Measurements from ENCODE around the gene PRR15. TPM values are rescaled to one million over a fixed set of nuclear protein-coding genes. Genes with fewer than 3 reads are reported as not detected.

PRR15 gene
- total and polyA plus RNA-seq, 2 of the 13 experiments (the other 11 are each of a cell fraction or from before 2014, with no cell fraction given): 2.3 to 7.8 TPM

DNA sequence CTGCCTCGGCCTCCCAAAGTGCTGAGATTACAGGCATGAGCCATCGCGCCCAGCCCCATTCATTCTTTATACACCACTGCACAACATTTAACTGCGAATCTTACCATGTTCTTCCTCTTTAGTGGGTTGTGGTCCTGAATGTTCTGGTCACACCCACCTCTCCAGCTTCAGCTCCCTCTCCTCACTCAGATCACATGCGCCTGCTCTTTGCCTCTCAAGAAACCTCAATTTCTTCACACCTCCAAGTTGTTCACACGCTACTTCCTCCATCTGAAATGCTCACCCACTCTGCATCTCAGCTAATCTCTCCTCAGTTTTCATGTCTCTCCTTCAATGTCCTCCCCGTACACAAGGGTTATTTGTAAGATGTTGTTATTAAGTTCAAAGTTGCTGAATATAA, 2.4 kb upstream of the PRR15 start:
- no peaks in the 10 kb centered on the region for H3K9me3 ChIP-seq (ENCODE audit: low read length)
- H4K20me1 ChIP-seq (ENCODE audit: insufficient read depth, low read length): no peaks in the 10 kb centered on the region
- no peak overlapping the region for H3K4me3 ChIP-seq (replicated peaks in 1 of 3; ENCODE audit: insufficient read depth in 1 of 3, low read depth in 2 of 3, low read length in 3 of 3)
- H3K79me2 ChIP-seq (ENCODE audit: insufficient read depth, low read length): peaks cover 15% of the 10 kb centered on the region
- 98% methylated on average over 7 of the region's 7 CpGs for WGBS (ENCODE audit: low lambda C conversion rate)
- FAIRE-seq: no peak
- in situ Hi-C loops (cut with HindIII; ENCODE audit: extremely low pct_ligation_motif_present, low pct_unique_long_range_greater_than_20kb) (loop anchor here (10.0 kb wide), 1 partner anchor 636 kb away; no protein-coding TSS in a partner anchor), intact Hi-C loops (cut with micrococcal nuclease; ENCODE audit: unreplicated experiment) (loop anchor here (5.0 to 10.0 kb wide), 2 partner anchors 74 to 356 kb away; no protein-coding TSS in a partner anchor)
- POLR2A ChIA-PET: no interaction called here
- peaks cover 19% of the 10 kb centered on the region for H3K4me1 ChIP-seq (ENCODE audit: insufficient read depth, low read length)
- H3K36me3 ChIP-seq (replicated peaks in 1 of 2; ENCODE audit: control insufficient read depth in 1 of 2, insufficient read depth in 2 of 2, low read length in 2 of 2): no peaks in the 10 kb centered on the region
- H3K27me3 ChIP-seq (ENCODE audit: control insufficient read depth in 1 of 2, insufficient read depth in 2 of 2, low read length in 2 of 2): no peaks in the 10 kb centered on the region; a peak in 1 of 5 replicates
- DNase-seq (ENCODE audit: low spot score): no peak
- CTCF ChIA-PET (ENCODE audit: low intra/inter-chr PET ratio, low total read pairs): no interaction called here
- H3K27ac ChIP-seq (ENCODE audit: extremely low read length, insufficient read depth, low read length): no peak overlapping the region
- ATAC-seq: no peak
- no peak overlapping the region for H2AFZ ChIP-seq (ENCODE audit: low read length)
- no peak overlapping the region for H3K4me2 ChIP-seq (ENCODE audit: low read depth, low read length)
- no TSS peak for BruUV-seq (replicated peaks)
- TF ChIP-seq ZNF572 (CRISPR knock-in tag; IDR thresholded peaks at IDR 0.05) (no peak), ZNF75D (CRISPR knock-in tag; IDR thresholded peaks at IDR 0.05; ENCODE audit: borderline replicate concordance) (no peak), ZNF674 (CRISPR knock-in tag; IDR thresholded peaks at IDR 0.05; ENCODE audit: low read depth) (no peak), GATA4 (IDR thresholded peaks at IDR 0.05; ENCODE audit: borderline replicate concordance, low read depth) (no peak), AKAP8 (CRISPR knock-in tag; IDR thresholded peaks at IDR 0.05) (no peak), MYNN (CRISPR knock-in tag; IDR thresholded peaks at IDR 0.05; ENCODE audit: low read depth) (no peak), ARID2 (CRISPR knock-in tag; IDR thresholded peaks at IDR 0.05; ENCODE audit: borderline replicate concordance) (no peak), MAFK (conservative IDR thresholded peaks at IDR 0.05 in 1 of 2, IDR thresholded peaks at IDR 0.05 in 1 of 2; ENCODE audit: low read length in 2 of 2) (no peak), HNRNPH1 (optimal IDR thresholded peaks at IDR 0.05; ENCODE audit: low read depth, low read length) (no peak), JDP2 (CRISPR knock-in tag; IDR thresholded peaks at IDR 0.05; ENCODE audit: borderline replicate concordance) (no peak), ZNF629 (CRISPR knock-in tag; conservative IDR thresholded peaks at IDR 0.05) (no peak)
- TF ChIP-seq, protein P1, sequence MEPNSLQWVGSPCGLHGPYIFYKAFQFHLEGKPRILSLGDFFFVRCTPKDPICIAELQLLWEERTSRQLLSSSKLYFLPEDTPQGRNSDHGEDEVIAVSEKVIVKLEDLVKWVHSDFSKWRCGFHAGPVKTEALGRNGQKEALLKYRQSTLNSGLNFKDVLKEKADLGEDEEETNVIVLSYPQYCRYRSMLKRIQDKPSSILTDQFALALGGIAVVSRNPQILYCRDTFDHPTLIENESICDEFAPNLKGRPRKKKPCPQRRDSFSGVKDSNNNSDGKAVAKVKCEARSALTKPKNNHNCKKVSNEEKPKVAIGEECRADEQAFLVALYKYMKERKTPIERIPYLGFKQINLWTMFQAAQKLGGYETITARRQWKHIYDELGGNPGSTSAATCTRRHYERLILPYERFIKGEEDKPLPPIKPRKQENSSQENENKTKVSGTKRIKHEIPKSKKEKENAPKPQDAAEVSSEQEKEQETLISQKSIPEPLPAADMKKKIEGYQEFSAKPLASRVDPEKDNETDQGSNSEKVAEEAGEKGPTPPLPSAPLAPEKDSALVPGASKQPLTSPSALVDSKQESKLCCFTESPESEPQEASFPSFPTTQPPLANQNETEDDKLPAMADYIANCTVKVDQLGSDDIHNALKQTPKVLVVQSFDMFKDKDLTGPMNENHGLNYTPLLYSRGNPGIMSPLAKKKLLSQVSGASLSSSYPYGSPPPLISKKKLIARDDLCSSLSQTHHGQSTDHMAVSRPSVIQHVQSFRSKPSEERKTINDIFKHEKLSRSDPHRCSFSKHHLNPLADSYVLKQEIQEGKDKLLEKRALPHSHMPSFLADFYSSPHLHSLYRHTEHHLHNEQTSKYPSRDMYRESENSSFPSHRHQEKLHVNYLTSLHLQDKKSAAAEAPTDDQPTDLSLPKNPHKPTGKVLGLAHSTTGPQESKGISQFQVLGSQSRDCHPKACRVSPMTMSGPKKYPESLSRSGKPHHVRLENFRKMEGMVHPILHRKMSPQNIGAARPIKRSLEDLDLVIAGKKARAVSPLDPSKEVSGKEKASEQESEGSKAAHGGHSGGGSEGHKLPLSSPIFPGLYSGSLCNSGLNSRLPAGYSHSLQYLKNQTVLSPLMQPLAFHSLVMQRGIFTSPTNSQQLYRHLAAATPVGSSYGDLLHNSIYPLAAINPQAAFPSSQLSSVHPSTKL (CRISPR knock-in tag; IDR thresholded peaks at IDR 0.05): no peak
- TF ChIP-seq, protein P2, sequence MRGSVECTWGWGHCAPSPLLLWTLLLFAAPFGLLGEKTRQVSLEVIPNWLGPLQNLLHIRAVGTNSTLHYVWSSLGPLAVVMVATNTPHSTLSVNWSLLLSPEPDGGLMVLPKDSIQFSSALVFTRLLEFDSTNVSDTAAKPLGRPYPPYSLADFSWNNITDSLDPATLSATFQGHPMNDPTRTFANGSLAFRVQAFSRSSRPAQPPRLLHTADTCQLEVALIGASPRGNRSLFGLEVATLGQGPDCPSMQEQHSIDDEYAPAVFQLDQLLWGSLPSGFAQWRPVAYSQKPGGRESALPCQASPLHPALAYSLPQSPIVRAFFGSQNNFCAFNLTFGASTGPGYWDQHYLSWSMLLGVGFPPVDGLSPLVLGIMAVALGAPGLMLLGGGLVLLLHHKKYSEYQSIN (CRISPR knock-in tag; IDR thresholded peaks at IDR 0.05; ENCODE audit: borderline replicate concordance): no peak
- TF ChIP-seq, protein P3, sequence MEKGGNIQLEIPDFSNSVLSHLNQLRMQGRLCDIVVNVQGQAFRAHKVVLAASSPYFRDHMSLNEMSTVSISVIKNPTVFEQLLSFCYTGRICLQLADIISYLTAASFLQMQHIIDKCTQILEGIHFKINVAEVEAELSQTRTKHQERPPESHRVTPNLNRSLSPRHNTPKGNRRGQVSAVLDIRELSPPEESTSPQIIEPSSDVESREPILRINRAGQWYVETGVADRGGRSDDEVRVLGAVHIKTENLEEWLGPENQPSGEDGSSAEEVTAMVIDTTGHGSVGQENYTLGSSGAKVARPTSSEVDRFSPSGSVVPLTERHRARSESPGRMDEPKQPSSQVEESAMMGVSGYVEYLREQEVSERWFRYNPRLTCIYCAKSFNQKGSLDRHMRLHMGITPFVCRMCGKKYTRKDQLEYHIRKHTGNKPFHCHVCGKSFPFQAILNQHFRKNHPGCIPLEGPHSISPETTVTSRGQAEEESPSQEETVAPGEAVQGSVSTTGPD (CRISPR knock-in tag; IDR thresholded peaks at IDR 0.05): no peak
- TF ChIP-seq, protein P4, sequence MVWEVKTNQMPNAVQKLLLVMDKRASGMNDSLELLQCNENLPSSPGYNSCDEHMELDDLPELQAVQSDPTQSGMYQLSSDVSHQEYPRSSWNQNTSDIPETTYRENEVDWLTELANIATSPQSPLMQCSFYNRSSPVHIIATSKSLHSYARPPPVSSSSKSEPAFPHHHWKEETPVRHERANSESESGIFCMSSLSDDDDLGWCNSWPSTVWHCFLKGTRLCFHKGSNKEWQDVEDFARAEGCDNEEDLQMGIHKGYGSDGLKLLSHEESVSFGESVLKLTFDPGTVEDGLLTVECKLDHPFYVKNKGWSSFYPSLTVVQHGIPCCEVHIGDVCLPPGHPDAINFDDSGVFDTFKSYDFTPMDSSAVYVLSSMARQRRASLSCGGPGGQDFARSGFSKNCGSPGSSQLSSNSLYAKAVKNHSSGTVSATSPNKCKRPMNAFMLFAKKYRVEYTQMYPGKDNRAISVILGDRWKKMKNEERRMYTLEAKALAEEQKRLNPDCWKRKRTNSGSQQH (CRISPR knock-in tag; IDR thresholded peaks at IDR 0.05; ENCODE audit: low read depth): no peak
- no peak overlapping the region for H3K9ac ChIP-seq (ENCODE audit: insufficient read depth, low read depth, low read length)
